Activated CD8-positive, alpha-beta memory T cell treated with anti-CD3 and anti-CD28 coated beads for 36 hours (primary cell): ENCODE results near the gene CPHXL. TPM values are rescaled to one million over a fixed set of nuclear protein-coding genes. Genes with fewer than 3 reads are reported as not detected.

Experiments
- CTCF ChIA-PET: fragments of 350-600 bp; sonication (Branson Sonifier 250); formaldehyde crosslinking; loops from one replicate; lab custom pipeline; 2021; ENCODE audit warnings: antibody characterized with exemption; lab: Charles Lee
- POLR2A ChIA-PET: fragments of 350-600 bp; sonication (Branson Sonifier 250); formaldehyde crosslinking; loops from one replicate; lab custom pipeline; 2021; ENCODE audit warnings: antibody characterized with exemption; lab: Charles Lee
- total RNA-seq, 2 experiments: library from RNA; stranded (reverse); gene quantifications; one replicate each; pipeline ENCODE4 v1.2.3, GENCODE V29; 2021

CPHXL gene
- not detected for total RNA-seq

DNA sequence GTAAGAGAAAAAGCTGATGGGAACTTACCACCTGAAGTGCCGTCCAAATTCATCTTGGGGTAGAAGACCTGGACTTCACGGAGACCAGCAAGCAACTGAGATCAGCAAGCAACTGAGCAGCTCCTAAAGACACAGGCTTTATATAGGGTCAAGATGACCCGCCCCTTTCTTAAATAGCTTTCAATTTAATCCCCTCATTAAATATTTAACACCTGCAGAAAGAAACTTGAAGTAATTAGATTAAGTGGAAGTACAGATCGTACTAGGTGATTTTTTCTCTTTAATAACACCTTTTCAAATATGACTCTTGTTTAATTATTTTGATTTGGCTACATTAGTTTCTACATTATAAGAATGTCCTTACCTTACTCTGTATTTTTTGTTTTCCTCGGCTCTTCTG lies at the start of gene CPHXL:
Gene CPHXL, minus strand, starts transcription at position 101 of the 400 bp plus-strand sequence. Its CDS starts 48 bp downstream, at position 53.
- CTCF ChIA-PET, result no interaction called here

GRCh38 chr16:75774197-75774596 lies 47.9 kb upstream of the CPHXL start:
- POLR2A ChIA-PET, result no interaction called here
- CTCF ChIA-PET, result no interaction called here

More for the DNA sequence above, at the start of gene CPHXL:
- POLR2A ChIA-PET, result no interaction called here

DNA sequence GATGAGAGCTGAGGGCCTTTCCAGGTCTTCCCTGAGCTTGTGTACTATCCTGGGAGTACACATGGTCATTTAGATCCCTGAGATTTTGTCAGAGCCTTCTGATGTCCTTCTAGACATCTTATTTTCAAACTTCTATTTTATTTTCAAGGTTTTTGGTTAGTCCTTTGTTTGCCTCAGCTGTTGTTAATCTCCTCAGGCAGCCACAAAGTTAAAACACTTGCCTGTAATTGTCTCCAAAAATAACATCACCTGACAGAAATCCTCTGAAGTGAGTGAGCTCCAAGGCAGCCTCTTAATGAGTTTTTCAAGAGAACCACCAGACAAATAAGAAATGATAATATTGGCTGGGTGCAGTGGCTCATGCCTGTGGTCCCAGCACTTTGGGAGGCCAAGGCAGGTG lies 43.8 kb upstream of the CPHXL start:
- ChIA-PET POLR2A (no interaction called here), CTCF (interaction anchor here (0.8 kb wide), 1 partner anchor 9 kb away, joined by 3 read pairs; no protein-coding TSS in a partner anchor)

DNA sequence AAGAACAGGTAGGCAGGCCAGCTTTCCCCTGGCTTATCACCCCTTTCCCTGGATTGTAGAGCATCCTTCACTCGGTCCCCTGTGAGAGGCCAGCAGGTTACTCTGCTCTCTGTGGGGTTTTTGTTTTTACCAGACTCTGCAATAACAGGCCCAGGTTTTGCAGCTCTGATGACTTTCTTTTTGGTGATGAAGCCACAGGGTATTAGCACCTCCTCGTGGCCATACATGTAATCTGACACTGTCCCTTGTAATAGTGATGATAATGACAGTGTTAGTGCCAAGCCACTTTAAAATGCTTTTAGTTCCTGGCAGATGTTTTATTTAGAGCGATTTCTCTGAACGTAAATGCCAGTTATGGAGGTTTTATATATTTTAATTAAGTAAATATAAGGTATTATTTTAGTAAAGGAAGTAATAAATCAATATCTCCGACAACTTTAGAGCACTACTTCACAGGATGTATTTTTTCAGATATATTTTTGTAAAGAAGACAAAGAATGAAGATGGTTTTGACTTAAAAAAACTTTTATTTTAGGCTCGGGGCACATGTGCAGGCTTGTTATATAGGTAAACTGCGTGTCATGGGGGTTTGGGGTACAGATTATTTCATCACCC lies 38.0 kb upstream of the CPHXL start:
- ChIA-PET POLR2A (interaction anchor here (0.6 kb wide), 1 partner anchor 113 kb away, joined by 3 read pairs; no protein-coding TSS in a partner anchor), CTCF (interaction anchor here (0.6 to 1.4 kb wide), 4 partner anchors 16 to 565 kb away, joined by 3 to 7 read pairs (median 4); no protein-coding TSS in a partner anchor)

GRCh38 chr16:75763204-75763603 lies 36.9 kb upstream of the CPHXL start:
- POLR2A ChIA-PET, result no interaction called here
- CTCF ChIA-PET, result interaction anchor here (0.5 to 1.1 kb wide), 3 partner anchors 564 to 1245 kb away, joined by 3 to 4 read pairs (median 4); no protein-coding TSS in a partner anchor

DNA sequence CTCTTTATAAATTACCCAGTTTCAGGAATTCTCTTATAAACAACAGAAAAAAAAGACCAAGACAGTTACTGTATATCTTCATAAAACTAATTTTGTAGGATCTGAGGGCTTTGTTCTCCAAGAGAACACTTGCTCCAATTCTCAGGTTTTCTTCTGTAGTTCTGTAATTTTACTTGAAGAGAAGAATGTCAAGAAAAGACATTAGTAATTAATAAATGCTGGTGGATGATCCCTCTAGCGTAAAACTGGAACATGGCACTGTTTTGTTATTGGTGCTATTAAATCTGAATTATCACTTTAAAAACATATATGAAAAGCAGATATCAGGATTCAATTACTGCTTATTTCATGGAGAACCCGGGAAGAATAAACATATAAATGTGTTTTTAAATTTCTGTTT lies 36.5 kb upstream of the CPHXL start:
- ChIA-PET CTCF (interaction anchor here (1.0 kb wide), 1 partner anchor 563 kb away, joined by 3 read pairs; no protein-coding TSS in a partner anchor), POLR2A (no interaction called here)

DNA sequence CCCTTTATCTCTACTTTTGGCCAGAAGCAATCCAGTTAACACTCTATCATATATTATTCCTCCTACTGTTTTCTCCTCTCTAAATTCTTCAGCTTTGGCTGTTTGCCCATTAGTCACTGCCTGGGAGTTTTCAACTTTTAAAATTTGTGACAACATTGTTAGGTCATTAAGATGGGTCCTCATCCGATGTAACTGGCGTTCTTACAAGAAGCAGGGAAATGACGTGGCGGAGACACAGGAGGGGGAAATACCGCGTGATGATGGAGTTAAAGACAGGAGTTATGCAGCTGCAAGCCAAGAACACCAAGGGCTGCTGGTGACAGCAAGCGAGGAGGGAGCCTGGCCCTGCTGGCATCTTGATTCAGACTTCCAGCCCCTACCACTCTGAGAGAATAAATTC lies 34.8 kb upstream of the CPHXL start:
- ChIA-PET CTCF (no interaction called here), POLR2A (no interaction called here)

GRCh38 chr16:75760018-75760519 lies 33.8 kb upstream of the CPHXL start:
- ChIA-PET CTCF (no interaction called here), POLR2A (no interaction called here)

GRCh38 chr16:75758215-75758614 lies 31.9 kb upstream of the CPHXL start:
- ChIA-PET CTCF (no interaction called here), POLR2A (no interaction called here)

DNA sequence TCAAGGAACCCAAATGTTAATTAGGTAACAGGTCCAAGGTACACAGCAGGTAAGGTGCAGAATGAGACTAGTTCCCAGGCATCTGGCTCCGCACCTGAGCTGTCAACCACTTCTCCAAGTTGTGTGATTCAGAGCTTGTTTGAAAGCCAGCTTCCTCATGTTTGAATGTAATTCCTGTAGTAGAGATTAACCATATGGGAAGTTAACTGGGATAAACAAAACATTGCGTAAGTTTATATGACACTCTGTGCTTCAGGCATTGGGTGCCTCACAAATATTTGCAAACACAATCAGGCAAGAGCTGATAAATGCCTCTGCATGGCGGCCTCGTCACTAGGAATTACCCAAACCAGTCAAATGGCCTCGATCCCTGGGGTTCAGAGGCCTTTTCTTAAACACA lies 27.9 kb upstream of the CPHXL start:
- ChIA-PET POLR2A (no interaction called here), CTCF (no interaction called here)

GRCh38 chr16:75750528-75750927 lies 24.2 kb upstream of the CPHXL start:
- ChIA-PET CTCF (no interaction called here), POLR2A (no interaction called here)

- ChIA-PET POLR2A (no interaction called here), CTCF (interaction anchor here (0.5 kb wide), 1 partner anchor 84 kb away, joined by 4 read pairs; no protein-coding TSS in a partner anchor)
Measured at GRCh38 chr16:75746359-75746758, 20.1 kb upstream of the CPHXL start.

DNA sequence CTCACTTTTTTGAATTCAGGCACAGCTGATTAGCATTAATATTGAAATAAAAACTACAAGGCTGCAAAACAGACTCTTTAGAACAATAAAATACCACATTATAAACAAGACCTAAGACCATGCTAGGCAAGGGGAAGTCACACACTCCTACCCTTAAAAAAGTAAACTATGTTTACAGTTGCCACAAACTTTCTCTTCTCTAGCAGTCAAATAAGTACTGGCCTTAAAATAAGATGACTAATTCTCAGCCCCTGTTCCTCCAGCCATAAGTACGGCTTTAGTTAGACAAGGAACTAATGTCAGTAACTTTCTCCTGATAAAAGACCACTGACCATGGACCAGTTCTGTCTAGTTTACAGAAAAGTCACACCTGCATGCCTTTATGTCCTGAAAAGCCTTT lies 19.5 kb upstream of the CPHXL start:
- ChIA-PET CTCF (interaction anchor here (0.5 kb wide), 1 partner anchor 83 kb away, joined by 4 read pairs; no protein-coding TSS in a partner anchor), POLR2A (no interaction called here)

DNA sequence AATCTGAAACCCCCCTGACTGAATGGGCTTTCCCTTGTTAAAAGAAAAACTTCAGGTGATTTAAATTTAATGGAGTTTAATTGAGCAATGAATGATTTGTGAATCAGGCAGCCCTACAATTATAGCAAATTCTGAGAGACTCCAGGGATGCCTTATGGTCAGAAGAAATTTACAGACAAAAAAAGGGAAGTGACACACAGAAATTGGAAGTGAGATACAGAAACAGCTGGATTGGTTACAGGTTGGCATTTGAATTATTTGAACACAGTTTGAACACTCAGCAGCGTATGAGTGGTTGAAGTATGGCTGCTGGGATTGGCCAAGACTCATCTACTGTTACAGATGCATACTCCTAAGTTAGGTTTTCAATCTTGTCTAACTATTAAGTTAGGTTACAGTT lies 19.0 kb upstream of the CPHXL start:
- CTCF ChIA-PET, result no interaction called here

GRCh38 chr16:75742424-75743047 lies 16.2 kb upstream of the CPHXL start:
- CTCF ChIA-PET, result no interaction called here
- POLR2A ChIA-PET, result no interaction called here

More for the DNA sequence above, 19.0 kb upstream of the CPHXL start:
- POLR2A ChIA-PET, result no interaction called here

GRCh38 chr16:75733305-75734211 lies 7.3 kb upstream of the CPHXL start:
- POLR2A ChIA-PET, result no interaction called here
- CTCF ChIA-PET, result no interaction called here

DNA sequence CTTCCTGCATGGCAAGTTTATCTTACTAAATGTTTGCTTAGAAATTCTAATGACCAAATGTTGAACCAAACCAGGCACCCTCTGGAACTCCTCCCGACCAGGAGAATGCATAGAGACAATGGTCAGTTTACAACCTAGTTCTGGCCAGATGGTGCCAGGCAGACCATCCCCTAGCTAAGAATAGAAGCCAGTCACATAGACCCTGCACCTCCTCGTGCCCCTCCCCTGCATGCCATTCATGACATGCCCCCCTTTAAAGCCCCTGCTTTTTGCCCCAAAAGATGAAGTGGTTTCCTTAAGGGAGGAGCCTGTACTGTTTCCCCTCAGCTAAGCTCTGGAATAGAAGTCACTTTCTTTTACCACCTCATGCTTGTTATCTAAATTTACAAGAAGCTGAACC lies 6.6 kb upstream of the CPHXL start:
- POLR2A ChIA-PET, result no interaction called here

GRCh38 chr16:75727221-75727620 lies 931 bp upstream of the CPHXL start:
- POLR2A ChIA-PET, result no interaction called here
- CTCF ChIA-PET, result no interaction called here

More for the DNA sequence above, 6.6 kb upstream of the CPHXL start:
- CTCF ChIA-PET, result no interaction called here

GRCh38 chr16:75718452-75718851 lies 7.8 kb downstream of the CPHXL start:
- ChIA-PET POLR2A (no interaction called here), CTCF (no interaction called here)

- ChIA-PET POLR2A (no interaction called here), CTCF (no interaction called here)
Measured at GRCh38 chr16:75714661-75715060, 11.6 kb downstream of the CPHXL start.
